SKM-1 treated with dmso at 0.1 percent for 144 hours (cell line): ENCODE measurements around the gene METAP2.

ENCODE experiments used
- DNase-seq: peaks from one replicate; lab custom pipeline; 2025; ENCODE audit not compliant: unreplicated experiment; lab: John Stamatoyannopoulos, UW

METAP2 gene

GRCh38 chr12:95548539-95549391, 74.8 kb downstream of the METAP2 start:
- no peak for DNase-seq

DNA sequence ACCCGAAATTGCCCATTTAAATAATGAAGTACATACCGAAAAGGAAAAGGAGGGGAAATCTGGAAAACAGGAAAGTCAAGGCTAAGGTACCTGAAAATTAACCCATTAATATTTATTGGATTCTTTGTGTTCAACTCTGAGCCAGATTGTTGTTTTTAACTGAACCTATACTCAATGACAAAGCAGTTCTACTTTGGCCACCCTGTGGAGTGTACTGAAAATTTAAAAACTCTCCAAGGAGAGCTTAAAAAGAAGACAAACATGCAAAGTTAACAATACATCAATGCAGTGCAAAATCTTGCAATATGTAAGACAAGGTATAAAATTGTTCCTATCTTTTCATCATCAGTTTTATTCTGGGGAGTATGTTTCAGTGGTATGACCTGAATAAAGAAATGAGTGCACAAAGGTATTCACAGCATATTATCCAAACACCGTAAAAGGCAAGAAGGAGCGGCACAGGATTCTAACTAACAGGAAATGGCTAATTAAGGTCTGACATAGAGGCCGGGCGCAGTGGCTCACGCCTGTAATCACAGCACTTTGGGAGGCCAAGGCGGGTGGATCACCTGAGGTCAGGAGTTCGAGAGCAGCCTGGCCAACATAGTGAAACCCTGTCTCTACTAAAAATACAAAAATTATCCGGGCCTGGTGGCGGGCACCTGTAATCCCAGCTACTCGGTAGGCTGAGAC, 75.6 kb downstream of the METAP2 start:
- no peak for DNase-seq

DNA sequence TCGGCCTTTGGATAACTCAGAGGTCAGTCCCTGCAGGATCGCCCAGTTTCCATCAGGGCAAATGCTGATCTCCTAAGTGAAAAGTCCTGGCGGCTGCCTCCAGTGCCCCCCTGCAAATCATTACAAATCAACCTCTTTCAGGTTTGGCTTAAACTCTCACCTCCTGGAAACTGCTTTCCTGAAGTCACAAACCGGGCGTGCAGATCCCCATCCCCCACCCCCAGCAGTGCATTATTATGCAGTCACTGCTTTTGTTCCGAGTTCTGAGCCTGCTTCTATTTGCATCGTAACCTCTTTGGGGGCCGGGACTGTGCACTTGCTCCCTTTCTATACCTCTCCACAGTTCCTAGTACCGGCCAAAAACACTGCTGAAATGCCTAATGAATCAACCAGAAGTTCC, 77.4 kb downstream of the METAP2 start, which contains the start of gene USP44:
TSS of gene USP44 (minus strand) at position 172 of the 400 bp plus-strand sequence. CDS start 17,220 bp downstream, outside the sequence.
- DNase-seq: no peak

DNA sequence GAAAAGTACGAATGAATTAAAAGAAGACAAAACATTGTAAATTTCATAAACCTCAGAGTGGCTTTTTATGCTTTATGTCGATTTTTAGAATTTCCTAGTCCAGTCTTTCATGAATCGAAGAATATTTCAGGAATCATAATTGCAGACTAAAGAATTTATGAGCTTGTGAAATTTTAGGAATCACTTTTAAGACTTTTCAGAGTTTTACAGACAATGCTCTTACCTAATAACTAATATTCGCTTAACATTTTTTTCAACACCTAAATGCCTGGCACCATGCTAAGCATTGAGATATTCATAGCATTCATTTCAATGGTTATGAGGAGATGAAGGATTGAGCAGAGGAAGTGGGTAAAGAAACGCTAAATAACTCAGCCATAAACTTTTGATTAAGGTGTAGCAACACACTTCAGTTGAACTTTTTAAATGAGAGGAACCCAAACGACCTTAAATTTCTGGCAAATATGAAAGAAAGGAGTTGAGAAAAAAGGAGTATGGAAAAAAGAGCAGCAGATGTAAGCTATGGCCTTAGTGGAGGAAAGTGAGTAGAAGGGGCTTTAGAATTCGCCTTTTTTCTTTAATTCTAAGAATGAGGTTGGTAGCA, 78.1 kb downstream of the METAP2 start:
- no peak for DNase-seq

DNA sequence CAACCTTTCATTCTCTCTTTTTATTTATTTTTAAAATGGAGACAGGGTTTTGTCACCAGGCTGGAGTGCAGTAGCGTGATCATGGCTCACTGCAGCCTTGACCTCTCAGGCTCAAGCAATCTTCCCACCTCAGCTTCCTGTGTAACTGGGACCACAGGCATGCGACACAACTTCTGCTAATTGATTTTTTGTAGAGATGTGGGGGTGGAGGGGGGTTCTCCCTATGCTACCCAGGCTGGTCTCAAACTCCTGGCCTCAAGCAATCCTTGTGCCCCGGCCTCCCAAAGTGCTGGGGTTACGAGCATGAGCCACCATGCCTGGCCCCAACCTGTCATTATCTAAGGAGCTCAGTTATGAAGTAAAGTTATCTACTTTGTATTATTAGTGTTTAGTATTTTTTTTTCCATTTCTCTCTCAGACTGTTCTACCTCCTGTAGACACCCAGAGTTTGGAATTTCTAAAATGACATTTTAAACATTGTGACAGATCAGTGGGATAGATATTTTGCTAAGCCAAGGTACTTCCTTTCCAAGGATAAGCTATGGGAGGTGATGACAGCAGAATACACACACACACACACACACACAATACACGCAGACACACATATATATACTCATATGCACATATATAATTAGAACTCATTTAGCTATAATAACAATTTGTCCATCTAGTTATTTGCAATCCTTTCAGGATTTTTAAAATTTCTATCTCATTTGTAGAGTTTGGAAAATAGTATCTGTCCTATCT, 79.4 kb downstream of the METAP2 start:
- no peak for DNase-seq

DNA sequence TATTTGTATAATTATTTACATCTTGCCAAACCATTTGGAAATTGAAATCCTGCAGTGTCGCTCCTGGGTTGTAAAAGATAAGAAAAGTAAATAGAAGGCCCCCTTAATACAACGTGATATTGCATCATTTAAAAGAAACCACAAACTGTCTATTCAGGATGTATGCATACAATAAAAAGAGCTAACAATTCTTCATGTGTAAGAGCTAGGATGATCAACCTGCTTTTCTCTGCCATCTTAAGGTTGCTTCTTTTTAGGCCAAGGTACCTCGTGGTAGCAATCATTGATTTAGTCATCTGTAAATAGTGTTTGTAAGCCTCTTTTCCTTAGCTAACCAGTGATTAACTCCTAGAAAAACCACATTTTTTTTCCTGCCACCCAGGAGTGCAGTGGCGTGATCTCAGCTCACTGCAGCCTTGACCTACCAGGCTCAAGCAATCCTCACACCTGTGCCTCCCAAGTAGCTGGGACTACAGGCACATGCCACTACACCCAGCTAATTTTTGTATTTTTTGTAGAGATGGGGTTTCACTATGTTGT, 80.7 kb downstream of the METAP2 start:
- DNase-seq: no peak

DNA sequence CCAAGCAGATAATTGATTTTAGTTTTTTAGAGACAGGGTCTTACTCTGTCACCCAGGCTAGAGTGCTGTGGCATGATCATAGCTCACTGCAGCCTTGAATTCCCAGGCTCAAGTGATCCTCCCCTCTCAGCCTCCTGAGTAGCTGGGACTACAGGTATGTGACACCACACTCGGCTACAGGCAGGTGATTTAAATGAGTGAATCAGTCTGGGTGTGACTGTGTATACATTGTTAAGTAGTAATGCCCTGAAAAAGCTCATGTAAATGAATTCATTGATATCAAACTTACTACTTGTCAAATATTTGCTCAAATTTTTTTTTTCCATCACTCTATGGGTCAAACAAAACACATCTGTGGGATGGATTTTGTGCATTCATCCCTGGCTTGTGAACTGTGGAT, 83.7 kb downstream of the METAP2 start:
- no peak for DNase-seq
